NCI-H2227 treated with DMSO at 0.1 percent for 48 hours (cell line): ENCODE results near the gene ENPP6.
"Not testable (repeated sequence)": the region's sequence is repeated elsewhere in the genome, so short reads cannot be mapped to it uniquely, and the experiment has no call there.

Source experiments
- DNase-seq: peaks from one replicate; lab custom pipeline; 2025; lab: John Stamatoyannopoulos, UW

Gene ENPP6

DNA sequence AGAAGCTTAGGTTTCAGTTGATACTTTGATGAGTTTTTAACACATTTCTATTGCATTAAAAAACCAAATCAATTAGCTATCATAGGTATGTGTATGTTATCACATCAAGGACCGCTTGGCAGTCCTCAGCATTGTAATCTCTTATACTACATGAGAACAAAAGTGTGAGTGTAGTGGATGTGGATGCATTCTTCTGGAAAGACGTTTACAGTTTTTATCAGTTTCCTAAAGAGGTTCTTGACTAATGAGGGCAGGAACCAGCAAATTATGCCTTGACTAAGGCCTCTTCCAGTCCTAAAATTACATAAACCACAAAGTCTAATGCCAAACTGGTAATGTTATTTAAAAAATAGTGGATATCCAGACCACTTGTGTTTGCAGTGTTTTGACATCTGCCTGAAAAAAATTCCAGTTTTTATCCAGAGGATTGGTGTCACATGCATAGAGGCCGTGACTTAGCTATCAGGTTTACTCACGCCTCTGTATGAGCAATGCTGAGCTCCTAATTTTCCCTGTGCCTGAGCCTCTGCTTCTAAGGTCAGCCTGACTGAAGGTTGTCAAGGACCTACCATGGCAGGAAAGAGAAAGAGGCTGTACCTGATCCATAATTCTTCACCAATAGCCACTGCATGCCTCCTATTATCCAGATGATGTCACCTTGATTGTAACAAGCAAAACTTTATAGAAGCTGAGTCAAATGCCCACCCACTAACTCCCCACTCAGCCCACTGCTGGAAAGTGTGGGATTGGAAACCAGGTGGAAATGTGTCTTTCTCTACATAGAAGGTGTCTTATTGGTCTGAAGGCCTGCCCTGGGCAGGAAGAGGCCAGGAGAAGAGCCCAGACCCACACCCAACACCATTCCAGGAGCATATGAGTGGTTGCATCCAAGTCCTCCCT is 68.7 kb downstream of the ENPP6 start:
- DNase-seq, result no peak

DNA sequence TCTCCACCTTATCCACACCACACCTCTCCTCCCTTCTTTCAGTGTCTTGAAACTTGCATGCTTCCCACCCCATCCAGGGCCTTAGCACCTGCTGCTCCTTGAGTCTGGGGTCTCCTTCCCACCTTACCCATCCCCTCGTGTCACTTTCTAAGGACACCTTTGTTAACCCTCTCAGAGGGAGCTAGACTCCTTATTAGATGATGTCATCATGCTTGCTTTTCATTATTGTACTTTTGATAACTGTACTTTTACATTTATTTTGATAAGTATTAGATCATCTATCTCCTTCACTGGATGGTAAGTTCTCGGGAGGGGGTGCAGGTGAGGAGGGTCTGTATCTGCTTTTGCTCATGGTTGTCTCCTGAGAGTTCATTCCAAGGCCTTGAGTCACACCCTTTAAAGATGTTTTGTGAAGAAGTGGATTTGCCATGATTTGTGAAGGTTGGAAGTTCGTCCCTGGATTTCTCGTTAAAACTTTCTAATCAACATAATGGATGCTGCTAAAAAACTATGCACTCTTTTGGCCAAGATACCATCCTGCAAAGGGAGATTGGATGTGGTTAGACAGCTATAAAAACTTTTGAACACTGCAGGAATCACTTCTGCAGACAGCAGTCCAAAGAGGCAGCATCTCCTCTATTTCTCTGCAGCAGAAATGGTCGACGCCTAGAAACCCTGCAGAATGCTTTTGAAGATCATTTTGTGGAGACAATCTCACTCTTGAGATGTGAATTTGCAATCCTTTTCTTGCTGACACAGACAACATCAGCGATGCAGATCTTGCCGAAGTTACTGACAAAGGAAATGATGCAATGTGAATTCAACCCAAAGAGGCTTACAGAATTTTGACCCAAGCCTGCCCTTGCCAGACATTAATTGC is 69.6 kb downstream of the ENPP6 start:
- no peak for DNase-seq

DNA sequence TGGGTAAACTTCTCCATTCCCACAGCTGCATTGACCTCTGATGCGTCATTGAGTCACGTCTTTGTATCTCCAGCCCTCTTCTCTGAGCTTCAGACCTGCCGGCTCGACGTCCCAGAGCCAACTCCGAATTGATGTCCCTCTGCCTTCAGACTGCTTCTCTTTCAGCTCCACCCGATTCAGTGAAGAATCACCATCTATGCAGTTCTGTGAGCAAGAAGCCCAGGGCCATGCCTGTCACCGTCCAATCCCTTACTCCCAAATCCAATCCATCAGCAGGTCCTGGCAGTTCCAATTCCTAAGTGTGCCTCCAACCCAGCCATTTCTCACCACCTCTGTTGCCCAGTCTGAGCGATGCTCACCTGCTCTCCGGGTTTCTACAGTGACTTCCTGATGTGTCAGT is 70.7 kb downstream of the ENPP6 start:
- no peak for DNase-seq

DNA sequence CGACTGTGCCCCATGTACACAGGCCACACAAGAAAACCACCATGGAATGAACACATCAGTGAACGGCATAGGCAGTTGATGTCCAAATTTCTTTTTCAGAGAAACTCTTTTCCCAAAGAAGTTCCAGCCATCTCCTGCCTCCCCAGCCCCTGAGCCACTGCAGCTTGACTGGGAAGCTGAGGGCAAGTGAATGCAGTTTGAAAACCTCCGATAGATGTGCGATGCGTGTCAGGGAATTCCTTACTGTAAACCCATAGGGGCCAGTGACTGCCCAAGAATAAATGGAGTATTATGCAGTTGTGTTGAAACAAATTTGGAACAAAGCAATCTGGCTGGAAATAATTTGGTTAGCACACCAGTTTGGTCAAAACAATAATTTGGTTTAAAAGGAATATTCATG is 72.1 kb downstream of the ENPP6 start:
- DNase-seq, result no peak

DNA sequence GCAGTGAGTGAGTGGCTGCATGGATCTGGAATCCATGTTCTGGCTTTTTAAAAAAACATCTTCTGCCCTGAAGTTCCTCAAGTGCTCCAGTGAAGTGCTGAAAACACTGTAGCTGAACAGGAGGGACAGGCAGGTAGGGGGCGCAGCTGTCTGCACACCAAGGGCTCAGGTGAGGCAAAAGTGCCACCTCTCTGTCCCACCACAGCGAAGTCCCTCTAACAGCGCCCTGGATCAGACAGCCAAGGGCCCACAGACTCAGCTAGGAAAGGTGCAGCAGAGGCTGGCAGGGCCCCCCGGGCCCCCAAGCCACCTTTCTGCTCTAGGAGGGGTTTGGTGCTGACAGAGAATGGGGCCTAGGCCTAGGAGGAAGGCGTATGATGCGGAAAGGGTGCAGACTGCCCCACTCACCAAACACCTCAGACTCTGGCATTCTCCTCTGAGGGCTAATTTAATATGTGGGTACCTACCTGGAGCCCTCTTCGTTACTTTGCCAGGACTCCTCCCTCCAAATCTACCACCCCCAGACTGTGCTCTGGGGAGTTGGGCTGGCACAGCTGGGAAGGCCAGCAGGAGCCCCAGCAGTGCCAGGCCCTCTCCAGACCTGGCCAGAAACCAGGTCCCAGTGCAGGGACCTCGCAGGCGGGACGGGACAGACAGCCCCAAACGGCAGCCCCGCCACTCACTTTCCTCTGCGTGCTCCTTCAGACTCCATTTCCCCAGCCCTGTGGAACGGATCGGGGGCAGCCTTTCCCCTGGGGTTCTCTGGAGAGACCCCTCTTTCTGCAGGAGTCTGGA is 73.7 kb downstream of the ENPP6 start:
- no peak for DNase-seq

DNA sequence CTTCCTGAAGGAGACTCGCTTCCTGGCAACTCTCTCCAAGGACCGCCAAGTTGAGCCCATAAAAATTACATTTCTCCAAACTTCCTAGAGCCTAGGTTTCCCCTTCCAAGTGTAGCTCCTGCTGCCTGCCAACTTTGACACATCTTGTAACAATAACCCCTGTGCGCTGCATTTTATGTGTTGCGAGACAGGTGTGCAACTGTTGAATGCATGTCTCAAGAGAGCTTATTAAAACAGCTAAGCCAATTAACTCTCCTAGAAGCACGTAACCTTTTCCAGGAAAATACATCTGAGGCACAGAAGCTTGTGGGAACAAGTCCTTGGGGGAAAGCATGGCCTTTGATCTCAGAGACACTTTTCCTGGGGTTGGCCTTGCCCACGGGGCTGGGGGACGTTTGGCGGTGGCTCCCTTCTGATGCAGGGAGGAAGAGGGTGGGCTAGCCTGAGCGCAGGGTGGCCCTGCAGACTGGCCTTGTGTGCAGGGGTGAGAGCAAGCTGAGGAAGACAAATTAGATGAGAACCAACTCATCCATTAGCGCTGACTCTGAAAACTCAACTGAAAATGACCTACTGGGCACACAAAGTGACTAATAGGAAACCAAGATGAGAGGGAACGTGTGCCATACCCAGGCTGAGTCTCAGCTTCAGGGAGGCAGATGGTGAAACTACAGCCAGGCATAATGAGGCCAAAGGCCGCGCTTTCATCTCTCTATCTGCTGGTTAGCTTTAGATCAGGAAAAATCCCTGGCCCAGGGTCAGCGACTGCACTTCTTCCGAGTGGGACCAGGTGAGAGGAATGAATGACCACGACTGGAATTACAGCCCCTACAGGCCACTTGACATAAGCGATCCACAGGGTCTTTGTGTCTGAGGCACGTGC is 75.3 kb downstream of the ENPP6 start:
- DNase-seq, result no peak

DNA sequence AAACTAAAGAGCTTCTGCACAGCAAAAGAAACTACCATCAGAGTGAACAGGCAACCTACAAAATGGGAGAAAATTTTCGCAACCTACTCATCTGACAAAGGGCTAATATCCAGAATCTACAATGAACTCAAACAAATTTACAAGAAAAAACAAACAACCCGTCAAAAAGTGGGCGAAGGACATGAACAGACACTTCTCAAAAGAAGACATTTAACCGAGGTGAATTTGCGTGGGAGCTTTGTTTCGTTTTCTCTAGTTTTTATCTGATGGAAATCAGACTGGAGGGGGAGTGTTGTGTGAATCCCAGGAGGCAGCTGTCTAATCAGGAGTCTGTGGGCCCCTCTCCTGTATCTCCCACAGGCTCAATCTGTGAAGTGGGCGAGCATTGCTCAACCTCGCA is 76.8 kb downstream of the ENPP6 start:
- not testable (repeated sequence) for DNase-seq

DNA sequence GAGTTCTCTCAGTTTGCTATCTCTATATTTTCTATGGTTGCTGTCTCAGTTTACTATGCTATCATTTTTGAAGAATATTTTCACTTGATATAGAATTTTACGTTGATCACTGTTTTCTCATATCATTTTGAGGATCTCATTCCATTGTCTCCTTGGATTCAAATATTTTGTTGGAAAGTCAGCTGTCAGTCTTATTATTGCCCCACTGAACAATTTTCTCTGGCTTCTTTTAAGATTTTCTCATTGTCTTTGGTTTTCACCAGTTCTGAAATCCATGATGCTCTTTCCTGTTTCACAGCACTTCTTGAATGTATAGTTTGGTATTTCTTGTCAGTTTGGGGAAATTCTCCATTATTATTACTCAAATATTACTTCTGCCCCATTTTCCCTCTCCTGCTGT is 81.1 kb downstream of the ENPP6 start:
- DNase-seq, result no peak

DNA sequence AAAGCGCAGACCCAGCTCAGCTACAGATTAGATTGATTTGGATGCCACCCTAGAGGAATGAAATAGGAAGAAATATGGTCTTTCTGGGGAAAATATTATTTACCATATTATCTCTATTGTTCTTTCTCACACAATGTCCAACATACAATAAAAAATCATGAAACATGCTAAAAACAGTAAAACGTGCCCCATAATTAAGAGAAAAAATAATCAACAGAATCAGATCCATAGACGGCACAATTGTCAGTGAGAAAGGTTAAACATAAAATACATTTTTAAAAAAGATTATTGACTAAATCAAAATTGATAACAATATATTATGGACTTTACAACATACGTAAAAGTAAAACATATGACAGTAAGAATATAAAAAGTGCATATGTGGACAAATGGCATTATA is 90.9 kb downstream of the ENPP6 start:
- no peak for DNase-seq

DNA sequence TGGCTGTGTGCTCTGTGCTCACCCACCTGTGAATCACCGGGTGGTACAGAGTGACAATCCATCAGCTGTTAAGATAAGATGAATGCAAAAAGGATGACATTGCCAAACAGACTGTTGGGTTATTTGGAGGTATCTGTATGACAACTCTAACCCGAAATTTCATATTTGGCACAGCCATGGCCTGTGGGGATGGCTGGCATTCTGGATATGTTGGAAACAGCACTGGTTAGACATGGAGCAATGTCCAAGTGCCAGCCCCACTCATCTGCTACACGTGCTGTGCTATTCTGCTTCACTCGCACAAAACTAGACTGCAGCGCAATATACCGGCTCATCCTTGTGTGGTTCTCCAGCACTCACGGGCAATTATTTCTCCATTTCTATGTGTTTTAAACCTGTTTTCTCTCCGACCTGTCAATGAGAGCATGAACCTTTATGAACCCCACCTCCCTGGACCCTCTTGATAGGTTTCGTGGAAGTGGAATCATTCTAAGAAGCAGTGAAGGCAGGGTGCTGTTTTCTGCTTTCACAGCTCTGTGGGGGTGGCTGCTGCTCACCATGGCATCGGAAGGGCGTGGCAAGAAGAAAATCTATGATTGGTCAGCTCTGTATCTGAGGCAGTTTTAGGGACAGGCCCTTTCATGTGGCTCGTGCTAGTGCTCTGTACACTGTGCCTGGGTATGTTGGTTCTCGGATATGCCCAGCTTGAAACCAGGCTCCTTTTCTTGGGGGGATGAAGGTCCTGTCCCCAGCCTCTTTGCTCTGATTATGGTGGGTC is 94.9 kb downstream of the ENPP6 start:
- DNase-seq, result no peak

DNA sequence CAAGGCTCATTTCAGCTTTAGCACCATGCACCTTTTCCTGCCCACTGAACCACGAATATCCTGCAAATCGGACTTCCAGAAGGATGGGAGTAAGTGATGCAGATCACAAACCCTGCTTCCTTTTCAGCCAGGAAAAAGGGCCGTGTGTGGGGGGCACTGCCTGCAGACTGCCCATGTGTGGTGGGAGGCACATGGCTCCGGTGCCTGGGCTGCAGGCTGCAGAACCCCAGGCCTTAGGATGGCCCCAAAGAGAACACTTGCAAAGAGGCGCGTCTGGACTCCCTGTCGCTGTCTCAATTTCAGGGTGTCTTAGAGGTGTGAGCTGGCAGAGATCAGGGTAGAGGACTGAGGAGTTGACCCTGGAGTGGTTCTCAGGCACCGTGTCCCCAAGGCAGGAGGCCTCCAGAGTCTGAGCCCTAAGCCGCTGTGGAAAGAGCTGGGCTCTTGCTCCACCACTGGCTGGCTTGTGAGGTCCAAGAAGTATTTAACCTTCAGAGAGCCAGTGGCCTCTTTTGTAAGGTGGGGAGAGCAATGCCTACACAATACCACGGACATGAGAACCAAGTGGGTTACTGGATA is 97.0 kb downstream of the ENPP6 start:
- DNase-seq, result no peak

DNA sequence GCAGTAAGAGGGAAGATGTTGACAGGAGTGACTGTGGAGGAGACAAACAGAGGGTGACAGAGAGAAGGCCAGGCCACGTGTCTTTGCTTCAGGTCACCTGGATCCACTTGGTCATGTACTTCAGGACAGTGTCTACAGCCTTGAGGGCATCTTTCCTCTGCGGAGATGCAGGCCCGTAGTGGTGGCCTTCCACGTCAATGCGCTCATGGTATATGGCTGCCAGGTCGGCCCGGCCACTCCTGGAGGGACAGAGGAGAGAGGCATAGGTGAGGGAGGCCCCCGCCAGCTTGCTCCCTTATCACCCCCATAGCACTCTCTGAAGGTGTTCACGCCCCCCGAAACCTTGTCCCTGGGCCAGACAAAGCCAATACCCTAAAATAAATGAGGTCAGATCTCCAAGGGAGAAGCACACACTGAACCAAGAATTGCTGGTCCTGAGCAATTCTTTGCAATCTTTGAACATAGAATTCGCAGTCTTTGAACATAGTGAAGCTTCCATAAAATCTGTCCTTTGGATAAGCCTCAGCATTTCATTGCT is 99.9 kb downstream of the ENPP6 start:
- no peak for DNase-seq

DNA sequence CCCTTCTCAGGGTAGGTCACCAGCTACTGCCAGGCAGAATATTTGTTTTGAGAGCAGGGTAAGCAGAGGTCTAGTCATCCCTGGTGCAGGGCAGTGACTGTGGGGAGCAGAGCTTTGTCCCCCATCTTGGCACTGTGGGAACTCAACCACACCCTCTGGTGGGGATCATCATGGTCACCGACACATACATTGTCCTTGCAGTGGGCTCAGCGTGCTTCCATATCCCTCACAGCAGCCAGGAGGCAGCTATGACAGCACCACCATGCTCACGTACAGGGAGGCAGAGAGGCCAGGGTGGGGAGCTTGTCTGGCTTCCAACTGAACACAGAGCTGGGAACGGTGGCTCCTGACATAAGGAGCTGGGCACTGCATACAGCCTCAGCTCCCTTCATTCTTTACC is 102.3 kb downstream of the ENPP6 start:
- DNase-seq, result no peak

DNA sequence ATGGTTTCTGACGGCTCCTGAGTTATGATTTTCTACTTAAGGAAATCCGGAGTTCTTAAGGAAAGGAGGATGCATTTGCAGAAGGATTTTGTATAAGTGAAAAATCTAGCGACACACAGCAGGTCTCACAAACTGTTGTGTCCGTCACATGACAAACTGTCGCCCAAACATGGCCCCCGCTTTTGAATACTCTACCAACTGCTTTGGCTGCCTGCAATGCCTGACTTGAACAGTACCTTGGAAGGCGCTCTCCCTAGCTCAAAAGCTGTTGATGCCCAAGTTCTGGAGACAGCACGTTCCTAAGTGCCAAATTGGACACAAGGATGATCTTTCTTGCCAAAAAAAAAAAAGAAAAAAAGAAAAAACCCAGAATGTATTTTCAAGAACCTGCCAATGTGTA is 103.2 kb downstream of the ENPP6 start:
- DNase-seq, result no peak

DNA sequence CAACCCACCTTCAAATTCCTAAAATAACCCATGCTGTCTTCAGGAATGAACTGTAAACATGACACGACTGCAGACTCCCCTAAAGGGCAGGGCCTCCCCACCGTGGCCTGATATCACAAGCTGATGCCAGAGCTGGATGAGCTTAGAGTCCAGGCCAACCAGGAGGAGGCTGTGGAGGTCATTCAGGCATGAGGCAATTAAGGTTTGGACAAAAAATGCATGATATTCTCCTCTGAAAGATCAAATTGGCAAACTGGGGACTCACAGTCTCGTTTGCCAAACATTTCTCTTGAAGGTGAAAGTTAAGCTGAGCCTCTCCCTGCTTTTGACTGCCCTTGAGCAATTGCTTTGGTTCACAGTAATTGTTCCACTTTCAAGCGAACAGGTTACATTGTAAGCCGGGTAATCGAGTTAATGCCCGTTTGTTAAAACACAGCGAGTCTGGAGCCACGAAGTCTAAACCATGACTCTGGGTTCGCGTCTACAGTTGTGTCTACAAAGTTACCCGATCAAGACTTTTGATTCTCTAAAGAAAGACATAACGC is 105.6 kb downstream of the ENPP6 start:
- no peak for DNase-seq

DNA sequence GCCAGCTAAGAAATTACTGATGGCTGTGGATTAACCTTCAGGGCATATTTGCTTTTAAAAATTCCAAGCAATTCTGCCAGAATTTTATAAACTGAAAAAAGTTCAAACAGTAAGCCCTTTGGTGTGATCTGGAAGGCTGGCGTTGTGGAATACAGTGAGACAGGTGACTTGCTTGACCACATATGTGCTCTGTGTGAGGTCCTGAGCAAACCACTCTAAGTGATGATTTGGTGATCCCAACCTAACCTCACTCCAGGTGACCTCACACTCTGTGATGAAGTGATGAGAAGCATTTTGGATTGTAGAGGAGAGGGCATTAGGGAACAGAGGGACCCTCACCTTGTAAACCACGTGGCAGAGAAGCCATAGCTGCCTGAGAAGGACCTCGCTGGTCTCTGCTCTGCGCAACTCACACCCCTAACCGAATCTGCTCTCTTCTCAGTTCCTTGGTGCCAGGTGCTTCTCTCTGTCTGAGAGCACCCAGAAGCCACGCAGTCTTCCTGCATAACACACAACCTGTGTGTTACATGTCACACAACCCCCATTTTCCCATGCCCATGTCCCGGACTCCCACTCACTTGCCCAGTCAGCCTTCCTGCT is 106.3 kb downstream of the ENPP6 start:
- no peak for DNase-seq

DNA sequence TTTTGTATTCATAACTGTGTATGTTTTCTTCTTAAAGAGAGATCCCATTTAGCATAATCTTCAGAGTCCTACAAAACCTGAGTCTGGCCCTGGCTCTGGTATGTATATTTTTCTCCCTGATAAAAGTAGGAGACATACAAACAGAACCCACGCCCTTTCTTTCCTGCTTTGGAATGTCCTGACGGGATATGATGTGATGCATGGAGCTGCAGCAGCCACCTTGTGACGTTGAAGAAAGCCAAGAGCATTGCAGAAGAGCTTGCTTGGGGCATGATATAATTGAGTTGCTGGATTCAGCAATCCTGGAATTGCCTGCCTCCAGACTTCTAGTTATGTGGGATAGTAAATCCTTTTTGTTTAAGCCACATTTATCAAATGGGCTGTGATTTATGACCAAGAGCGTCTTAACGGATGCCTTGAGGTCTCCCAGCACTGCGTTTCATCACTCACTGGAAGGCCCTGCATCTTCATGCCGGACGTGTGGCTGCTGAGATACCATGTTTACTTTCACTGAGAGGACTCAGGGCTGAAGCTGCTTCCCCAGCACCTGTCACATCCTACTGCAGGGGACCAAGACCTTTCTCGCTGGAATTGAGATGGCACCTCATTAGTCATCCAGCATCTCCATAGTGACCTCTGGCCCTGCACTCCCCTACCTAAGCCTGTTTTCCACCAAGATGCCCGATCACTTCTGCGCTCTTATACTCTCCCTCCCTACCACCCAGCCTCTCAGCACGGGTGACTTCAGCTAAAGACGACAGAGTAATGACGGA is 107.0 kb downstream of the ENPP6 start:
- DNase-seq, result no peak

DNA sequence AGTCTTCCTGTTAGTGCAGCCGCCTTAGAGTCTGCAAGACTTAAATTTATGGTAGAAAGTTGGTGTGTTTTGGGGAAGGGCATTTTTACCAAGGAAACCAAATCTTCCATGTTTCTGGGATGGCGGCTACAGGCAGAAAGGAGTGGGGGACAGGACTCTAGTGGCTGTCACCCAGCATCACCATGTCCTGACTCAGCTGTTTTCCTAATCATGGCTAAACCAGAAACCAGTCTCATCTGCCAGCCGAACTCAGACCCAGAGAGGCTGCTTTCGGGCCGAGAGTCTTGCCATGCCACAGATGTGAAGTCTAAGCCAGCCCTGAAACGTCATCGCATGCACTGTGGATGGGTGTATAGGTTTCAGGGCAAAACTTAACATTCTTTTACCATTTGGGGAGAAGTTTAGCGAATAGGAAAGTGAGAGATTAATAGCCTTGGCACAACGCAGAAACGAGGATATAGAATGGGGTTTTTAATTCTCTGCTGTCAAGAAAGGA is 109.6 kb downstream of the ENPP6 start:
- DNase-seq, result no peak
